ENCODE measurements around the gene VARS2. TPM values are rescaled to one million over a fixed set of nuclear protein-coding genes. Genes with fewer than 3 reads are reported as not detected.
"Not testable (repeated sequence)": the region's sequence is repeated elsewhere in the genome, so short reads cannot be mapped to it uniquely, and the experiment has no call there.

Gene VARS2
- 10 to 100 TPM; 39.4 to 52.5 TPM for total RNA-seq
- 51.8 TPM for polyA plus RNA-seq (2013, experiment 1 of 2)
- polyA plus RNA-seq (2013, experiment 2 of 2) = 46.7 TPM
- long read RNA-seq, experiment 1, full-length matches to known transcripts = 1 of 19 reads
- long read RNA-seq, experiment 1, partial matches to known transcripts = 14 of 19 reads
- long read RNA-seq, experiment 1, other reads (novel, unspliced or antisense) = 4 of 19 reads
- long read RNA-seq, experiment 2, full-length matches to known transcripts = 4 of 49 reads
- long read RNA-seq, experiment 2, partial matches to known transcripts = 14 of 49 reads
- long read RNA-seq, experiment 2, other reads (novel, unspliced or antisense) = 31 of 49 reads
- long read RNA-seq, experiment 3, full-length matches to known transcripts = 3 of 32 reads
- long read RNA-seq, experiment 3, partial matches to known transcripts = 8 of 32 reads
- long read RNA-seq, experiment 3, other reads (novel, unspliced or antisense) = 21 of 32 reads
- long read RNA-seq, experiment 4, partial matches to known transcripts = 0 of 1 reads
- long read RNA-seq, experiment 4, other reads (novel, unspliced or antisense) = 1 of 1 reads

DNA sequence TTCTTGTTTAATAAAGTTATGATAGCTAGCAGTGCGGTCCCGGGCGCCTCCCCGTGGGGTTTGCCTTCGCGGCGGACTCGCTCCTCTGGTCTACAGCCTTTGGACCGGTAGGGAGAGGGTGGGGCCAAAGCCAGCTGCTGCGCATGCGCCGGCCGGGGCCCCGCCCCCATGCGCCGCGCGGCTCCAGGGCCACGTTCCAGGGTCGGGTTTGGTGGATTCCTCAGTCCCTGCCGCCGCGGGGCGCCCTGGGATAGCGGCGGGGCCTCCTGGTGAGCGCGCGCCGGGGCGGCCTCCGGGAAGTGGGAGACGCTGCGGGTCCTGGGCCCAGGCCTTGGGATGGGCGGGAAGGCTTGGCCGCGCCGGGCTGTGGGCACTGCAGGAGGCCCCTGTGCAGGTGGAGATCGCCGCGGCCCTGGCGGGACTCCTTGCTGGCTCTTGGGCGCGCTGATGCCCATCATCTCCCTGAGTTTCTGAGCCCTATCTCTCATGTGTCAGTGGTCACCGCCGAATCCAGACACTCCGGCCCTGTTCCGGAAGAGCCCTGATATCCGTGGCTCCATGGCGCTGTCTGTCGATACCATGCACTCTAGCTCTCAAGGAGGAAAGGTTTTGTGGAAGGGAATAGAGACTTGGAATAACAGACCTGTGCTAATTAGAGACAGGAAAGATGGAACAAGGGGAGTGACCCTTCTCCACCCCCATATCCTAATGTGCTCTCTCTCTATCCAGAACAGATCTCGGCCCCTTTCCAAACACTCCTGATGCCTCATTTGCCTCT is at the start of gene VARS2:
Gene VARS2 (plus strand): TSS at position 163 of the 778 bp plus-strand sequence. CDS start 599 bp downstream, at position 762.
- peak within 1 kb of the TSS; percentile 85 for H3K4me3 ChIP-seq (ENCODE audit: low read length)
- TF ChIP-seq, protein P1, sequence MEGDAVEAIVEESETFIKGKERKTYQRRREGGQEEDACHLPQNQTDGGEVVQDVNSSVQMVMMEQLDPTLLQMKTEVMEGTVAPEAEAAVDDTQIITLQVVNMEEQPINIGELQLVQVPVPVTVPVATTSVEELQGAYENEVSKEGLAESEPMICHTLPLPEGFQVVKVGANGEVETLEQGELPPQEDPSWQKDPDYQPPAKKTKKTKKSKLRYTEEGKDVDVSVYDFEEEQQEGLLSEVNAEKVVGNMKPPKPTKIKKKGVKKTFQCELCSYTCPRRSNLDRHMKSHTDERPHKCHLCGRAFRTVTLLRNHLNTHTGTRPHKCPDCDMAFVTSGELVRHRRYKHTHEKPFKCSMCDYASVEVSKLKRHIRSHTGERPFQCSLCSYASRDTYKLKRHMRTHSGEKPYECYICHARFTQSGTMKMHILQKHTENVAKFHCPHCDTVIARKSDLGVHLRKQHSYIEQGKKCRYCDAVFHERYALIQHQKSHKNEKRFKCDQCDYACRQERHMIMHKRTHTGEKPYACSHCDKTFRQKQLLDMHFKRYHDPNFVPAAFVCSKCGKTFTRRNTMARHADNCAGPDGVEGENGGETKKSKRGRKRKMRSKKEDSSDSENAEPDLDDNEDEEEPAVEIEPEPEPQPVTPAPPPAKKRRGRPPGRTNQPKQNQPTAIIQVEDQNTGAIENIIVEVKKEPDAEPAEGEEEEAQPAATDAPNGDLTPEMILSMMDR (conservative IDR thresholded peaks at IDR 0.05) = peak; percentile 13
- H3K36me3 ChIP-seq (ENCODE audit: control insufficient read depth, insufficient read depth, low read length) = peaks cover 54% of the 10 kb centered on the region
- Mint-ChIP-seq H3K4me3 (peak within 1 kb of the TSS; percentile 71), H3K9me3 (no peaks in the 10 kb centered on the region), H3K27ac (peak within 1 kb of the TSS; percentile 93), H3K36me3 (ENCODE audit: low read depth) (peaks cover 46% of the 10 kb centered on the region), H3K27me3 (ENCODE audit: insufficient read depth) (no peaks in the 10 kb centered on the region), H3K4me1 (peaks cover 18% of the 10 kb centered on the region)
- no peak within 1 kb of the TSS for H3K27ac ChIP-seq (ENCODE audit: low read depth, low read length)
- H3K4me1 ChIP-seq (ENCODE audit: control insufficient read depth, insufficient read depth, low read length) = no peaks in the 10 kb centered on the region
- H3K9me3 ChIP-seq (ENCODE audit: control insufficient read depth, low read length) = no peaks in the 10 kb centered on the region
- WGBS, 2 experiments (ENCODE audit: insufficient coverage in 1 of 2, insufficient read length in 1 of 2) = 7 to 17% methylated on average over 13 to 52 of the region's 52 CpGs
- peak within 1 kb of the TSS; percentile 45 for H3K9ac ChIP-seq (ENCODE audit: extremely low read depth, low read length, poor library complexity, severe bottlenecking)
- DNase-seq = peak; percentile 94
- no peaks in the 10 kb centered on the region for H3K27me3 ChIP-seq (ENCODE audit: control insufficient read depth, insufficient read depth, low read length, poor library complexity, severe bottlenecking)

DNA sequence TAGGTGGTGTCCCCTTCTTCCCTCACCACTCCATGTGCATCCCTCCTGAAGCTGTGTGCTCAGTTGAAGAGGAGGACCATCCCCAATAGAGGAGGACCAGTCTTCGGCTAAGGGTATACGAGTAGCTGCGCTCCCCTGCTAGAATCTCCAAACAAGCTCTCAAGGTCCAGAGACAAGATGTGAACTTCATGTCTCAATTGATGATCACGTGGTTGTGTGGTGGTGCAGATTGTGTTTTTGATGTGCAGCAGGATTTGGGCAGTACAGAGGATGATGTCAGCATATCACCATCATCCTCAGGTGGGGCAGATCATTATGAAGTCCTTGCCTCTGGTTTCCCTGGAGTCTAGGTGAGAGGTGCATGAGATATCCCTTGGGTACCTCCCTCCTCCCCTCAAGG is 49.7 kb upstream of the VARS2 start:
- no peak overlapping the region for H3K27ac Mint-ChIP-seq
- peaks cover 21% of the 10 kb centered on the region for H3K9me3 ChIP-seq (ENCODE audit: control insufficient read depth, low read length)
- H3K9ac ChIP-seq (ENCODE audit: extremely low read depth, low read length, poor library complexity, severe bottlenecking) = no peak overlapping the region
- no peaks in the 10 kb centered on the region for H3K36me3 ChIP-seq (ENCODE audit: control insufficient read depth, insufficient read depth, low read length)
- H3K27me3 ChIP-seq (ENCODE audit: control insufficient read depth, insufficient read depth, low read length, poor library complexity, severe bottlenecking) = no peaks in the 10 kb centered on the region
- WGBS, 2 experiments (ENCODE audit: insufficient coverage in 1 of 2, insufficient read length in 1 of 2) = 94% methylated on average over 4 of the region's 4 CpGs; no CpG with 5 or more reads in 1 of the 2 experiments
- H3K36me3 Mint-ChIP-seq (ENCODE audit: low read depth) = peaks cover 2% of the 10 kb centered on the region
- H3K9me3 Mint-ChIP-seq = peaks cover 49% of the 10 kb centered on the region
- H3K4me3 Mint-ChIP-seq = no peak overlapping the region
- no peaks in the 10 kb centered on the region for H3K4me1 Mint-ChIP-seq
- TF ChIP-seq, protein P1 (conservative IDR thresholded peaks at IDR 0.05) = no peak
- H3K27ac ChIP-seq (ENCODE audit: low read depth, low read length) = no peak overlapping the region
- no peaks in the 10 kb centered on the region for H3K4me1 ChIP-seq (ENCODE audit: control insufficient read depth, insufficient read depth, low read length)
- H3K4me3 ChIP-seq (ENCODE audit: low read length) = no peak overlapping the region
- peak; percentile 10 for DNase-seq
- H3K27me3 Mint-ChIP-seq (ENCODE audit: insufficient read depth) = peaks cover 5% of the 10 kb centered on the region

DNA sequence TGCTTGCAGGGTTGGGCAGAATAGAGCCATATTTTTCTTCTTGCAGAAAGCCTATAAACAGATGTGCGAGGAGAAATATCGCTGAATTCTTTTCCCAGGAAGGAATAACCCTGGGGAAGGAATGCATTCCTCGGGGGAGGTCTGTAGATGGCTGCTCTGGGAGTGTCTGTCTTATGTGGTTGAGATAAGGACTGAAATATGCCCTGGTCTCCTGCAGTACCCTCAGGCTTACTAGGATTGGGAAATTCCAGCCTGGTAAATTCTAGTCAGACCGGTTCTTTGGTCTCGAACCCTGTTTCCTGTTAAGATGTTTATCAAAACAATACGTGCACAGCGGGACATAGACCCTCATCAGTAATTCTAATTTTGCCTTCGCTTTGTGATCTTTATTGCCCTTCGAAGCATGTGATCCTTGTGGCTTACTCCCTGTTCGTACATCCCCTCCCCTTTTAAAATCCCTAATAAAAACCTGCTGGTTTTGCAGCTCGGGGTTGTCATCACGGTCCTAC is 44.7 kb upstream of the VARS2 start:
- not testable (repeated sequence) for H3K4me1 Mint-ChIP-seq; H3K36me3 ChIP-seq (ENCODE audit: control insufficient read depth, insufficient read depth, low read length); H3K27me3 ChIP-seq (ENCODE audit: control insufficient read depth, insufficient read depth, low read length, poor library complexity, severe bottlenecking); H3K27me3 Mint-ChIP-seq (ENCODE audit: insufficient read depth); H3K27ac ChIP-seq (ENCODE audit: low read depth, low read length); H3K4me3 ChIP-seq (ENCODE audit: low read length); H3K4me3 Mint-ChIP-seq; H3K36me3 Mint-ChIP-seq (ENCODE audit: low read depth); H3K9ac ChIP-seq (ENCODE audit: extremely low read depth, low read length, poor library complexity, severe bottlenecking); H3K4me1 ChIP-seq (ENCODE audit: control insufficient read depth, insufficient read depth, low read length); H3K27ac Mint-ChIP-seq
- H3K9me3 Mint-ChIP-seq = peaks cover 72% of the 10 kb centered on the region
- peaks cover 66% of the 10 kb centered on the region for H3K9me3 ChIP-seq (ENCODE audit: control insufficient read depth, low read length)
- DNase-seq = peak; percentile 42
- 83 to 90% methylated on average over 7 to 12 of the region's 12 CpGs for WGBS, 2 experiments (ENCODE audit: insufficient coverage in 1 of 2, insufficient read length in 1 of 2)

Data from endodermal cell (in vitro differentiated cells).